Stomach (tissue), 9 donors: ENCODE measurements around the gene DYRK1A. TPM values are rescaled to one million over a fixed set of nuclear protein-coding genes. Genes with fewer than 3 reads are reported as not detected.

Source experiments
- DNase-seq, 2 donors: peaks; one replicate each; pipeline versions ENCODE4 v3.0.0 to v3.0.0-alpha.2; 2013 to 2019
- H3K27ac ChIP-seq, 5 donors: fragments of 200-600 bp in 4 of 5; sonication (generic) in 4 of 5; one replicate each; pipeline ENCODE4 v1.5.1; 2013 to 2019; ENCODE audit warnings: mild to moderate bottlenecking in 1 of 5, moderate library complexity in 1 of 5
- H3K27me3 ChIP-seq, 3 donors: fragments of 200-600 bp; sonication (generic); one replicate each; pipeline ENCODE4 v1.5.1; 2017 to 2019; ENCODE audit warnings: mixed run types in 1 of 3
- H3K36me3 ChIP-seq, 4 donors: fragments of 200-600 bp; sonication (generic); 1 replicate in 3 of 4; 2 replicates in 1 of 4; pipeline ENCODE4 v1.5.1; 2016 to 2019
- H3K4me1 ChIP-seq, 4 donors: fragments of 200-600 bp; sonication (generic); one replicate each; pipeline ENCODE4 v1.5.1; 2016 to 2019
- H3K4me3 ChIP-seq, 4 donors: fragments of 200-600 bp; sonication (generic) in 3 of 4; one replicate each; pipeline ENCODE4 v1.5.1; 2016 to 2019; ENCODE audit warnings: mild to moderate bottlenecking in 1 of 4
- H3K9me3 ChIP-seq, 4 donors: fragments of 200-600 bp; sonication (generic); one replicate each; pipeline ENCODE4 v1.5.1; 2016 to 2019
- EP300 ChIP-seq: sonication (generic); formaldehyde crosslinking; IDR thresholded peaks from one replicate; pipeline ENCODE4 v1.6.1; 2017; ENCODE audit warnings: antibody characterized with exemption
- POLR2A ChIP-seq, 4 donors: fragments of 450-650 bp; IDR thresholded peaks; one replicate each; pipeline ENCODE4 v1.6.1; 2016; ENCODE audit warnings: antibody characterized with exemption in 4 of 4, control low read depth in 2 of 4, mild to moderate bottlenecking in 1 of 4, moderate library complexity in 1 of 4
- POLR2AphosphoS5 ChIP-seq, 3 donors: sonication (generic); formaldehyde crosslinking; IDR thresholded peaks; one replicate each; pipeline ENCODE4 v1.6.1; 2016; ENCODE audit warnings: antibody characterized with exemption in 3 of 3
- WGBS, 5 donors: extraction: QIAGEN DNeasy Blood & Tissue Kit in 3 of 5; methylation state at CpG; one replicate each; pipeline versions ENCODE4 v1.1.5 to v1.1.7; 2013 to 2018; 5-methylcytosine and 5-hydroxymethylcytosine counted together
- intact Hi-C: fragments of 100-400 bp; cut with DNase I; formaldehyde crosslinking; loops from one replicate; pipeline ENCODE4 v1.15.1; 2023; ENCODE audit warnings: low total_unique reads
- polyA plus RNA-seq, 3 donors: library from polyadenylated mRNA; stranded (reverse); fragments of 200-250 nt; gene quantifications; one replicate each; pipeline ENCODE4 v1.2.3, GENCODE V29; 2013
- total RNA-seq, 5 donors: library from RNA; depleted of rRNA; stranded (reverse); fragments of >200 nt; gene quantifications; one replicate each; pipeline versions ENCODE4 v1.1.0 to v1.2.3, GENCODE V29; 2014 to 2016
- TF ChIP-seq, protein P1 (sequence below), 7 experiments: fragments of 450-650 bp in 4 of 7; fragments of 200-600 bp in 3 of 7; sonication (generic) in 3 of 7; IDR thresholded peaks; one replicate each; pipeline ENCODE4 v1.5.1; 2016 to 2019; ENCODE audit warnings: antibody characterized with exemption in 7 of 7, control low read depth in 2 of 7, mild to moderate bottlenecking in 1 of 7
- donor health status: healthy with polysubstance abuse.
- donor health status: Bipolar disorder and iron deficiency.
- donor health status: healthy.

Gene DYRK1A
- total and polyA plus RNA-seq, 8 donors: 10.1 to 124 (median 67.0) TPM

DNA sequence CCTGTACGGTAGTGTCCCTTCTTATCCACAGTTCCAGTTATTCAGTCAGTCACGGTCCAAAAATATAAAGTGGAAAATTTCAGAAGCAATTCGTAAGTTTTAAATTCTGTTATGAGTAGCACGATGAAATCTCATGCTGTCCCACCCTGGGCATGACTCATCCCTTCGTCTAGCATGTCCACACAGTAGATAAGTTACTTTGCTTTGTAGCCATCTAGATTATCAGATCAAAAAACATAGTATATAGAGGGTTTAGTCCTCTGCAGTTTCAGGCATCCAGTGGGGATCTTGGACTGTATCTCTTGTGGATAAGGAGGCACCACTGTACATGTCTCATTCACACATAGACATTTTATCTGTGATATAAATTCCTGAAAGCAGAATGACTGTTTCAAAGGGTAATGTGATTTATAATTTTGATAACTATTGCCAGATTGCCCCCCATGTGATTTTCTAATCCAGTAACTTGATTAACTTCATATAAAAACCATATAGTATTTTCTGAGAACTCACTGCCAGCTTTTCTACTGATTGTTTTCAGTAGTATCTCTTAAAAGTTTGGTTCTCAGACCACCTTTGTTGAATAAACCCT is 143.3 kb downstream of the DYRK1A start:
- intact Hi-C loops: no loop called here

DNA sequence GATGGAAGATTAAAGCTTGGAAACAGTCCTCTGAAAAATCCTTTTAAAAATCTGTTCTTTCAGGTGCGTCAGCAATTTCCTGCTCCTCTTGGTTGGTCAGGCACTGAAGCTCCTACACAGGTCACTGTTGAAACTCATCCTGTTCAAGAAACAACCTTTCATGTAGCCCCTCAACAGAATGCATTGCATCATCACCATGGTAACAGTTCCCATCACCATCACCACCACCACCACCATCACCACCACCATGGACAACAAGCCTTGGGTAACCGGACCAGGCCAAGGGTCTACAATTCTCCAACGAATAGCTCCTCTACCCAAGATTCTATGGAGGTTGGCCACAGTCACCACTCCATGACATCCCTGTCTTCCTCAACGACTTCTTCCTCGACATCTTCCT is 145.3 kb downstream of the DYRK1A start:
- Histone ChIP-seq H3K4me1 (peaks cover 0 to 24% (median 10%) of the 10 kb centered on the region in 4 donors), H3K4me3 (no peak overlapping the region), H3K9me3 (no peaks in the 10 kb centered on the region), H3K27ac (no peak overlapping the region), H3K36me3 (peaks cover 54 to 98% (median 91%) of the 10 kb centered on the region in 4 donors), H3K27me3 (no peaks in the 10 kb centered on the region)
- intact Hi-C loops: no loop called here
- TF ChIP-seq, protein P1, sequence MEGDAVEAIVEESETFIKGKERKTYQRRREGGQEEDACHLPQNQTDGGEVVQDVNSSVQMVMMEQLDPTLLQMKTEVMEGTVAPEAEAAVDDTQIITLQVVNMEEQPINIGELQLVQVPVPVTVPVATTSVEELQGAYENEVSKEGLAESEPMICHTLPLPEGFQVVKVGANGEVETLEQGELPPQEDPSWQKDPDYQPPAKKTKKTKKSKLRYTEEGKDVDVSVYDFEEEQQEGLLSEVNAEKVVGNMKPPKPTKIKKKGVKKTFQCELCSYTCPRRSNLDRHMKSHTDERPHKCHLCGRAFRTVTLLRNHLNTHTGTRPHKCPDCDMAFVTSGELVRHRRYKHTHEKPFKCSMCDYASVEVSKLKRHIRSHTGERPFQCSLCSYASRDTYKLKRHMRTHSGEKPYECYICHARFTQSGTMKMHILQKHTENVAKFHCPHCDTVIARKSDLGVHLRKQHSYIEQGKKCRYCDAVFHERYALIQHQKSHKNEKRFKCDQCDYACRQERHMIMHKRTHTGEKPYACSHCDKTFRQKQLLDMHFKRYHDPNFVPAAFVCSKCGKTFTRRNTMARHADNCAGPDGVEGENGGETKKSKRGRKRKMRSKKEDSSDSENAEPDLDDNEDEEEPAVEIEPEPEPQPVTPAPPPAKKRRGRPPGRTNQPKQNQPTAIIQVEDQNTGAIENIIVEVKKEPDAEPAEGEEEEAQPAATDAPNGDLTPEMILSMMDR (IDR thresholded peaks at IDR 0.05): no peak
- TF ChIP-seq POLR2A (IDR thresholded peaks at IDR 0.05) (no peak), EP300 (no peak), POLR2AphosphoS5 (IDR thresholded peaks at IDR 0.05) (no peak)
- WGBS, 5 donors: 95 to 99% (median 97%) methylated on average over 5 of the region's 5 CpGs
- DNase-seq: no peak

More for the DNA sequence above, 143.3 kb downstream of the DYRK1A start:
- WGBS, 5 donors: 66 to 73% (median 67%) methylated on average over 5 of the region's 5 CpGs
- no peaks in the 10 kb centered on the region for H3K9me3 ChIP-seq
- H3K27me3 ChIP-seq: no peaks in the 10 kb centered on the region
- TF ChIP-seq POLR2A (IDR thresholded peaks at IDR 0.05) (no peak), EP300 (no peak), POLR2AphosphoS5 (IDR thresholded peaks at IDR 0.05) (no peak)
- TF ChIP-seq, protein P1 (IDR thresholded peaks at IDR 0.05): no peak
- H3K36me3 ChIP-seq: peaks cover 70 to 99% (median 95%) of the 10 kb centered on the region in 4 donors
- peaks cover 0 to 24% (median 10%) of the 10 kb centered on the region in 4 donors for H3K4me1 ChIP-seq
- H3K4me3 ChIP-seq: no peak overlapping the region
- no peak for DNase-seq
- no peak overlapping the region for H3K27ac ChIP-seq

DNA sequence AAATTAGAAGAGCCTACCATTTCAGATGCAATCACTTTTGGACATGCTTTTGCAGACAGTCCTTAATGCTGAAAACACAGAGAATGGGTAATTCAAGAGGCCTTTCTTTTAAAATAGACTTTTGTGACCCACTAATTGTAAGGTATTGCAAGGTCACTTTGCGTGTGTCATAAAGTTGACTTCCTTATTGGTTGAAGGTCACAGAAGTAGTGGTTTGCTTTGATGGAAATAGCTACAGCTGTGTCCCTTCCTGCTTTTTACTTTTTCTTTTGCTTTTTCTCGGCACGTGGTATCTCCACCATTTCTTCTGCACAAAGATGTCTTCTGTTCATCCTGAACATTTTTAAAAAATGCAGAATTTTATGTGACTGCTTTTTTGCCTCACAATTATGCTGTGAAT is 146.8 kb downstream of the DYRK1A start:
- Histone ChIP-seq H3K4me3 (no peak overlapping the region), H3K27me3 (no peaks in the 10 kb centered on the region), H3K4me1 (peaks cover 0 to 17% (median 7%) of the 10 kb centered on the region in 4 donors), H3K9me3 (no peaks in the 10 kb centered on the region), H3K36me3 (peaks cover 43 to 98% (median 91%) of the 10 kb centered on the region in 4 donors), H3K27ac (peak overlapping the region in 1 of 5 donors; percentile 15)
- 84 to 92% (median 90%) methylated on average over 3 of the region's 3 CpGs for WGBS, 5 donors
- DNase-seq: no peak
- intact Hi-C loops: no loop called here
- no peak for TF ChIP-seq POLR2A (IDR thresholded peaks at IDR 0.05)
- TF ChIP-seq POLR2AphosphoS5 (IDR thresholded peaks at IDR 0.05): no peak
- no peak for TF ChIP-seq EP300
- TF ChIP-seq, protein P1 (IDR thresholded peaks at IDR 0.05): no peak

DNA sequence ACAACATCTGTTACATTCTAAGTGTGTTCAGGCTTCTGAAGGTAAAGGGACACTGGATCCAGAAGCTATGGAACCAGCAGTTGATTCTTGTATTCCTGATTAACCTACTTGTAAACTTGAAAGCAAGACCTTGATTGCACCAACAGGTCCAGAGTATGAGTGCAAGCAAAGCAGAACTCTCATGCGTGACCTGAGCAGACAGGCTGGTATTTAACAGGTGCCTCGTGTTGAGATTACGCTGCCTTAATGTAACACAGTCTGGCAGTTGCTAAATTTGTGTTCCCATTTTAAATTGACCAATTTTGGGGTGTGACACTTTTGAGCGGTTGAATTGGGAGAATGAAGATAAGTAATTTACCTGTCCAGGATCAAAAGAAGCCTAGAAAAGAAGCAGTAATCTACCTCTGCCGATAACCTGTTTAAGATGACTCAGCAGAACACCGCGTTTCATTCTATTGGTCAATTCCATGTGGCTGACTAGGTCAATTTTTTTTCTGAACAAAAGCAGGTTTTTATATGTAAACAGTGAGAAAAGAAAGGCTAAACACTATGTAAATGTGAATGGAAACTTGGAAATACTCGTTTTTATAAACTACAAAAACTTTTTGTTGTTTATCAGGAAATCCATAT is 147.6 kb downstream of the DYRK1A start:
- H3K36me3 ChIP-seq: peaks cover 40 to 90% (median 83%) of the 10 kb centered on the region in 4 donors
- no peak overlapping the region for H3K4me3 ChIP-seq
- 45 to 64% (median 59%) methylated on average over 8 of the region's 8 CpGs for WGBS, 5 donors
- H3K27me3 ChIP-seq: no peaks in the 10 kb centered on the region
- no peak for TF ChIP-seq POLR2AphosphoS5 (IDR thresholded peaks at IDR 0.05)
- TF ChIP-seq POLR2A (IDR thresholded peaks at IDR 0.05): no peak
- TF ChIP-seq, protein P1 (IDR thresholded peaks at IDR 0.05): no peak
- TF ChIP-seq EP300: no peak
- peak in 1 of 2 donors; percentile 52 for DNase-seq
- H3K27ac ChIP-seq: peak overlapping the region in 1 of 5 donors; percentile 15
- peaks cover 0 to 16% (median 7%) of the 10 kb centered on the region in 4 donors for H3K4me1 ChIP-seq
- intact Hi-C loops: no loop called here
- no peaks in the 10 kb centered on the region for H3K9me3 ChIP-seq
